HUES6 (cell line): ENCODE results near the gene KIF14.
"Not testable (repeated sequence)": the region's sequence is repeated elsewhere in the genome, so short reads cannot be mapped to it uniquely, and the experiment has no call there.

Experiments
- H3K27ac ChIP-seq: 2 replicates; pipeline ENCODE4 v1.7.0; 2013; ENCODE audit warnings: low read depth, mild to moderate bottlenecking, low read length, inconsistent platforms
- H3K27me3 ChIP-seq: 2 replicates; pipeline ENCODE4 v1.6.1; 2013; ENCODE audit warnings: low read length; ENCODE audit not compliant: control insufficient read depth, insufficient read depth
- H3K36me3 ChIP-seq: 2 replicates; pipeline ENCODE4 v1.6.1; 2013; ENCODE audit warnings: low read length; ENCODE audit not compliant: control insufficient read depth, insufficient read depth
- H3K4me1 ChIP-seq: 2 replicates; pipeline ENCODE4 v1.6.1; 2013; ENCODE audit warnings: low read length; ENCODE audit not compliant: control insufficient read depth, insufficient read depth
- H3K4me3 ChIP-seq: 2 replicates; pipeline ENCODE4 v1.5.1; 2013; ENCODE audit warnings: low read depth, low read length
- H3K9ac ChIP-seq: one replicate; pipeline ENCODE4 v1.6.1; 2013; ENCODE audit warnings: mild to moderate bottlenecking, low read length
- H3K9me3 ChIP-seq: 2 replicates; pipeline ENCODE4 v1.6.1; 2013; ENCODE audit warnings: low read depth, low read length; ENCODE audit not compliant: control insufficient read depth, insufficient read depth

Gene KIF14

GRCh38 chr1:200630515-200630899 is 10.0 kb upstream of the KIF14 start:
- not testable (repeated sequence) for H3K27ac ChIP-seq, H3K4me1 ChIP-seq, H3K9ac ChIP-seq, H3K4me3 ChIP-seq, H3K36me3 ChIP-seq, H3K9me3 ChIP-seq, H3K27me3 ChIP-seq

DNA sequence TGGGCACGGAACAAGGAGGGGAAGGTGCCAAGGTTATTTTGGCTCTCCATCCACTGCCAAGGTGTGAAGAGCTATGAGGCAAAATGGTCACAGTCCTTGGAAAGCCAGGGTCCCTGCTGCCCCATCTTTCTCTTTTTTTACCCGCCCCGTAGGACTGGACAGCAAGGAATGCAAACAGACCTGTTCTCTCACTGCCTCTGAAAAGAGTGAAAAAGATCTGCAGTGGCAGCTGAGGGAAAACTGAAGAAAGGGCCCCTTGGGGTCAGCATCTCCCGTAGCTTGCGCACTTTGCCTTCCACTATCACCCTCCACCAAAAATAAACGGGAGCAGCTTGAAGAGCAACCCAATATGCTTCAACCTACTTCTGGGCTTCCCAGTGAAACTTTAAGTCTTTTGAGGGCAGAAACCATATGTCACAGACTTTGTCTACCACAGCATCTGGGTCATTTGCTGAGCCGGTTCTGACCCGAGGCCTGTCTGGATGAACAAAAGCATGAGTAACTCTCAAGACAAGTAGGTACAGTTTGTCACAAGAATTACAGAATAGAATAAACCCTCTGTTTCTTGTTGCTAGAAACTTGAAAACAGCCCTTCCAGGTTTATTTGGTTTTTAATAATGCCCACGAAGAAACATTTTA is 9.4 kb upstream of the KIF14 start:
- H3K9ac ChIP-seq = no peak overlapping the region
- no peak overlapping the region for H3K4me3 ChIP-seq
- H3K36me3 ChIP-seq = no peaks in the 10 kb centered on the region
- no peak overlapping the region for H3K27ac ChIP-seq
- peaks cover under 1% of the 10 kb centered on the region; the same call in 1 of the 2 replicates for H3K4me1 ChIP-seq
- H3K27me3 ChIP-seq = no peaks in the 10 kb centered on the region
- no peaks in the 10 kb centered on the region for H3K9me3 ChIP-seq

DNA sequence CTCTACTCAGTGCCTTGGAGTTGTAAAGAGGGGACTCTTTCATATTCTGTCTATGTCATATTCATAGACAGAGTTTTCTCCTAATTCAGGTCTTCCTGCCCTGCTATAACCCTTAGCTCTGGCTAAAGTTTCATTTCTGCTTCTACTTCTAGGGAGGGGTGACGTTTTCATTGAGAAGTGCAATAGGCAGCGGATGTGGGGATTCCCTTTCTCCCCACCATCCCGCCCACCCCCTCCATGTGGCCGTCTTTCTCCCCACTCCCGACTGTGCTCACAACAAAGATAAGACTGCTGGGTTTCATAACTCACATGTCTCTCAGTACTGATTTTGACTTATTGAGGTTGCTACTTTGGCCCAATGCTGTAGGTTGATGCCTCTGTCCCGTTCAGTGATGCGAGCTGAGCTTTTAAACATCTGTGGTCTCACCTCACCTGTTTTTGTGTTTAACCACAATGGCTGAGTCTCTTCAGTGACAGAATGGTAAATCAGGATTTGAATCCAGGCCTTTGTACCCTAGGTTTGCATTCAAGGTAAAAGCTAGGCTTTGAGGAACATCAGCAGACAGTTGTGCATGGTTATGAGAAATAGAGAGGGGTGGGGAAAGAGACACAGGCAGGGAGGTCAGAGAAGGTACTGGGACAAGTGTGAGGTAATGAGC is 7.8 kb upstream of the KIF14 start:
- H3K4me3 ChIP-seq = no peak overlapping the region
- H3K9ac ChIP-seq = no peak overlapping the region
- no peaks in the 10 kb centered on the region for H3K27me3 ChIP-seq
- no peak overlapping the region for H3K27ac ChIP-seq
- H3K4me1 ChIP-seq = peaks cover 4% of the 10 kb centered on the region
- no peaks in the 10 kb centered on the region for H3K9me3 ChIP-seq
- no peaks in the 10 kb centered on the region for H3K36me3 ChIP-seq

GRCh38 chr1:200627575-200628222 is 7.1 kb upstream of the KIF14 start:
- Histone ChIP-seq H3K9ac (no peak overlapping the region), H3K4me3 (no peak overlapping the region), H3K4me1 (peaks cover 4% of the 10 kb centered on the region)

GRCh38 chr1:200626853-200627534 is 6.4 kb upstream of the KIF14 start:
- Histone ChIP-seq H3K27me3 (no peaks in the 10 kb centered on the region), H3K9ac (no peak overlapping the region), H3K36me3 (no peaks in the 10 kb centered on the region), H3K4me3 (no peak overlapping the region), H3K4me1 (peaks cover 4% of the 10 kb centered on the region), H3K27ac (no peak overlapping the region), H3K9me3 (no peaks in the 10 kb centered on the region)

More at GRCh38 chr1:200627575-200628222, 7.1 kb upstream of the KIF14 start:
- H3K36me3 ChIP-seq = no peaks in the 10 kb centered on the region
- H3K27me3 ChIP-seq = no peaks in the 10 kb centered on the region
- no peaks in the 10 kb centered on the region for H3K9me3 ChIP-seq
- H3K27ac ChIP-seq = no peak overlapping the region

- Histone ChIP-seq H3K4me3 (no peak overlapping the region), H3K36me3 (no peaks in the 10 kb centered on the region), H3K4me1 (peaks cover 4% of the 10 kb centered on the region), H3K9me3 (no peaks in the 10 kb centered on the region), H3K27ac (no peak overlapping the region), H3K9ac (no peak overlapping the region), H3K27me3 (no peaks in the 10 kb centered on the region)
Observed at GRCh38 chr1:200625381-200625824, 4.9 kb upstream of the KIF14 start.

- Histone ChIP-seq H3K9ac (no peak overlapping the region), H3K9me3 (no peaks in the 10 kb centered on the region), H3K36me3 (no peaks in the 10 kb centered on the region), H3K4me1 (peaks cover 4% of the 10 kb centered on the region), H3K4me3 (no peak overlapping the region), H3K27ac (no peak overlapping the region), H3K27me3 (no peaks in the 10 kb centered on the region)
Observed at GRCh38 chr1:200624679-200625335, 4.3 kb upstream of the KIF14 start.

DNA sequence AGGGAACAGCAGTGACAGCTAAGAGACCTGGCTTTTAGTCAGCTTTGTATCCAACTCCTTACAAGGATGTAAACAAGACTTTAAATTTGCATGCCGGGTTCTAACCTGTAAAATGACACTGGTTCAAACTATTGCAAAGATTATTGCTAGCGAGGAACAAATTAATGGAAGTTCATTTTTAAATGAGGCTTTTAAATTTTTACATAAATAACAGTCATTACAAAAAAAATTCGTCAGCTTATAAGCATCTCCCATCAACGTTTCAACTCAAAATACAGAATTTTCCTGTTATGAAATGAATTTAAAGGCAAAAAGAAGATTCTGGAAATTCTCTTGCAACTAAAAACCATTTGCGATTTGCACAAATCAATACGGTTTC is 668 bp downstream of the KIF14 start:
- H3K27ac ChIP-seq = no peak overlapping the region
- no peaks in the 10 kb centered on the region for H3K27me3 ChIP-seq
- no peaks in the 10 kb centered on the region for H3K9me3 ChIP-seq
- H3K9ac ChIP-seq = peak overlapping the region; percentile 83
- H3K36me3 ChIP-seq = peaks cover 37% of the 10 kb centered on the region
- peak overlapping the region; percentile 84 for H3K4me3 ChIP-seq
- H3K4me1 ChIP-seq = peaks cover 6% of the 10 kb centered on the region; the same call in 1 of the 2 replicates

- Histone ChIP-seq H3K9ac (no peak overlapping the region), H3K4me3 (no peak overlapping the region), H3K4me1 (no peaks in the 10 kb centered on the region), H3K27me3 (no peaks in the 10 kb centered on the region), H3K9me3 (no peaks in the 10 kb centered on the region), H3K36me3 (peaks cover 83% of the 10 kb centered on the region), H3K27ac (no peak overlapping the region)
Observed at GRCh38 chr1:200610846-200611245, 9.7 kb downstream of the KIF14 start.

DNA sequence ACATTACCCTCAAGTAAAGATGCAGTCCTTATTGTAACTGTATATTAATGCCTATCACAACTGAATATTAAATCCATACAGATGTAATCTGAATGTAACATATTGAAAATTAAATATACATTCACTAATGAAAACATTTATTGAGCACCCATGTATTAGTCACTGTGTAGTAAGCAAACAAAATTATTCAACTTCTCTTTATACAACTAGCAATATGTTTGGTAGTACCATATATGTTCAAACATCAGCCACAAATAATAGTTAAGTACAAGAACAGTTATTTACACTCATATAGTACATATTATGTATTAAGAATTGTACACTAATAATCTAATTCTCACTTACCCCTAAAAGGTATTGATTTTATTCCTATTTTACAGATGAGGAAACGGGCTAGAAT is 17.9 kb downstream of the KIF14 start:
- H3K36me3 ChIP-seq = peaks cover 94% of the 10 kb centered on the region
- H3K27ac ChIP-seq = no peak overlapping the region
- no peaks in the 10 kb centered on the region for H3K9me3 ChIP-seq
- H3K9ac ChIP-seq = no peak overlapping the region
- no peaks in the 10 kb centered on the region for H3K4me1 ChIP-seq
- no peaks in the 10 kb centered on the region for H3K27me3 ChIP-seq
- no peak overlapping the region for H3K4me3 ChIP-seq
